ENCODE results near the gene KIFC3.
"Not testable (repeated sequence)": the region's sequence is repeated elsewhere in the genome, so short reads cannot be mapped to it uniquely, and the experiment has no call there.

Gene KIFC3

GRCh38 chr16:57752581-57753447 lies 49.5 kb downstream of the KIFC3 start:
- DNase-seq: no peak

GRCh38 chr16:57752203-57752580 lies 50.1 kb downstream of the KIFC3 start:
- DNase-seq: no peak

- DNase-seq: no peak
Measured at GRCh38 chr16:57751539-57752202, 50.6 kb downstream of the KIFC3 start.

- no peak for DNase-seq
Measured at GRCh38 chr16:57750796-57751538, 51.3 kb downstream of the KIFC3 start.

GRCh38 chr16:57749856-57750452 lies 52.3 kb downstream of the KIFC3 start:
- DNase-seq: no peak

DNA sequence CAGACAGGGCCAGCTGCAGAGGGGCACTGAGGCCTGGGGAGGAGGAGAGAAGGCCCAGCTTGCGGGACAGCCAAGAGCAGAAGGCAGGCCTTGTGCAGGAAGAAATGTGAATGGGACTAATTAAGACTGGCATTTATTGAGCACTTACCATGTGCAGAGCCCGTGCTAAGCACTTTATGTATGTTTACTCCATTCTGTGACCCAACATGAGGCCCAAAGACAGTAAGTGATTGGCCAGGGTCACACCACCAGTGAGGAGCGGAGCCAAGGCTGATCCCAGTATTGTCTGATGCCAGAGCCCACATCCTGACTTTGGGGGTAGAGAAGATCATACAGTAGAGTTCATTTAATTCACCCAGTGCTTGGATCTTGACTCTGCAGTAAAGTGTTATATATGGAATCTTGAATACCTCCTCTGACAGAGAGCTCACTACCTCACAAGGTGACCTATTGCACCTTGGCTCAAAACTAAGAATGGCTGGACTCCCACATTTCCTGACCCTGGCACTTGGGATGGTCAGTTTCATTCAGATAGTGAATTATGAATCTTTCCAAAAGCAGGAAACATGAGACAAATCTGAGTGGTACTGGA lies 53.1 kb downstream of the KIFC3 start:
- DNase-seq: no peak

DNA sequence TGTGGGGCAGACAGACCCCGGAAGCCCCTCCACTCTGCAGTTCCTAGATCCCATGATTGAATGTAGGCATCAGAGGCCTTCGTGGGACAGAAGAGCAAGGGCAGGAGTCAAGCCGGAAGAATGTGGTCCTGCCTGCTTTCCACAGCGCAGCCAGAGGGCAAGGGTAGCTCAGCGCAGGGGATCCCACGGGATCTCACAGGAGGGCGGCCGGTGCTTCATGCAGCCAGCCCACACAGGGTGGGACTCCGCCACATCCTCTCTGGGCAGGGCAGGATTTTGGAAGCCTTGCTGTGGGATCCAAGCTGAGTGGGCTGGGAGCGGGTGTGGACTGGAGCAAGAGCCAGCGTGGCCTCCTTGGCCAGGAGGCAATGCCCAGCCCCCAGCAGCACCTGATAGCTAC lies 53.7 kb downstream of the KIFC3 start:
- DNase-seq: no peak

GRCh38 chr16:57747996-57748395 lies 54.3 kb downstream of the KIFC3 start:
- DNase-seq: no peak

GRCh38 chr16:57747496-57747895 lies 54.8 kb downstream of the KIFC3 start:
- DNase-seq: no peak

- DNase-seq: no peak
Measured at GRCh38 chr16:57747091-57747490, 55.2 kb downstream of the KIFC3 start.

- DNase-seq: not testable (repeated sequence)
Measured at GRCh38 chr16:57746316-57746715, 56.0 kb downstream of the KIFC3 start.

GRCh38 chr16:57745768-57746167 lies 56.5 kb downstream of the KIFC3 start:
- DNase-seq: no peak

GRCh38 chr16:57744642-57744903 lies 57.7 kb downstream of the KIFC3 start:
- DNase-seq: no peak

- DNase-seq: no peak
Measured at GRCh38 chr16:57743886-57744641, 58.2 kb downstream of the KIFC3 start.

DNA sequence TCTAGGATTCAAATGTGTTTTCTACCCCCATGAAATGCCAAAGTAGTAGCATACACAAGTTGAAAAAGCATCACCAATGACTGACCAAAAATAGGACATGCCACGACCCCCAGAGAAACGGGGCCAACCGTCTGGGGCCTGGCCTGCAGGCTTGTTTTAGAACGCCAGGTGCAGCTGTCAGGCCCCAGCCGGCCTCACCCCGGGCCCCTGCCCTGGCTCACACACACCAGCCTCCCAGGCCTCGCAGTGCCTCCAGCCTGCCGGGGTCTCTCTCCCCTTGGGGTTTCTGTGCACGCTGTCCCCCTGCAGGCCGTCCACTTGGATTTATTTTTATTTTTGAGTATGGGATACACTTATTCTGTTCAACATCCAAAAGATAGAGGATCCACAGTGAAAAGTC lies 58.8 kb downstream of the KIFC3 start:
- DNase-seq: no peak

DNA sequence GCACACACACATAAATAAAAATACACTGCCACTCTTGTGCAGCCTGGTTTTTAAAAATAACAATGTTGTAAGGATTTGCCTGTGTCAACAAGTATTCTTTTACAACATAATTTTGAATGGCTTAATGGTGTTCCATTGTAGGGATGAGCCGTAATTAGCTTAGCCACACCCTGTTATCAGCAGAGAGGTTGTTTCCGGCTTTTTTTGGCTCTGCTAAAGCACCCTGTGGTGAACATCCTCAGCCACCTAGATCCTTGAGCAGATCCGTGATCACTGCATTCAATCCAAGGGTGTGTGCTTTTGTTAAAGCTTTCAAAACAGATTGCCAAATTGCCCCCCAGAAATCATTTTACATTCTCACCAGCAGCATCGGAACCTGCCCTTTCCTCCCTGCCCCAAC lies 59.7 kb downstream of the KIFC3 start:
- DNase-seq: no peak

DNA sequence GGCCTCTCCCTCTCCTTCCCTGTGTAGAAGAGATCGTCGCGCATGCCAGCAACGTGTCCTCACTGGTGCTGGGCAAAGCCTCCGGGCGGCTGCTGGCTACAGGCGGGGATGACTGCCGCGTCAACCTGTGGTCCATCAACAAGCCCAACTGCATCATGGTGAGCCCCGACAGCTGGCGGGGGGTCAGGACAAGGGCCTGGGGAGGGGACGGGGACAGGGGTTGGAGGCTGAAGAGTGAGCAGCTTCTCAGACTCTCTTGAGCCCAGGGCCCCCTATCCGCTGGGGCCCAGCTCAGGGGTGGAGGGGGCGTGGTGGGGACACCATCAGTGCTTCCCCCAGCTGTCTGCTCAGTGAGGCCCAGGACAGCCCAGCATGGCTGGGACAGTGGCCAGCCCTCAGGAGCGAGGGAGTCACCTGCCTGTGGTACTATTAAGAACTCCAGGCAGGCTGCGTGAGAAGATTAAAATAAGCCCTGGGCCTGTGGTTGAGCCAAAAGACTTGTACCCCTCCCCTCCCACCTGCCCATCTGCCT lies 60.6 kb downstream of the KIFC3 start:
- DNase-seq: no peak

DNA sequence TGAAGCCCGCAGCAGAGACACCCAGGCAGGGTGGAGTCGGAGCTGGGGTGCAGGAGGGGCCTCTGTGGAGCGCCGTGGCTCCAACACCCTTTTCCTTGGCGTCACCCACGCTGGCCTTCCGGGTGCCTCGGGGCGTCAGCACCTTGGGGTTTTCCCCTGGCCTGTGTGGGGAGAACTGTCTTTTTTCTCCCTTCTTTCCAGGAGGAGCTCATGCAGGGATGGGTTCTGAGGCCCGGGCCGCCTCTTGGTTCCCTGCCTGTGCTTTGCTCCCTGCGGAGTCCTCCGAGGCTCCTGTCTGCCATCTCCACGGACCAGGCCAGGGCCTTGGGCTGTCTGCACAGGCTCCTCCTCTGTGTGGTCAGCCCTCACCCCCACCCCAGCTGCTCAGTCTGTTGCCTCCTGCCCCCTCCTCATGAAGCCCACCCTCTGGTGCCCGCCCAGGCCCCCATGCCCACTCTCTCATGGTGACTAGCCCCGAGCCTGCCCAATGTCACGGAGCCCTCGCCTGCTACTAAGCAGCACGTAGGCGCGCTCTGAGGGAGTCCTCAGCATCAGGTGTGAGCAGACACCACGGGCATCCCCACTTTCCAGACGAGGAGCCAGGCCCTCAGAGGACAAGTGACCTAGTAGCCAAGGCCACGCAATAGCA lies 61.7 kb downstream of the KIFC3 start:
- no peak for DNase-seq

DNA sequence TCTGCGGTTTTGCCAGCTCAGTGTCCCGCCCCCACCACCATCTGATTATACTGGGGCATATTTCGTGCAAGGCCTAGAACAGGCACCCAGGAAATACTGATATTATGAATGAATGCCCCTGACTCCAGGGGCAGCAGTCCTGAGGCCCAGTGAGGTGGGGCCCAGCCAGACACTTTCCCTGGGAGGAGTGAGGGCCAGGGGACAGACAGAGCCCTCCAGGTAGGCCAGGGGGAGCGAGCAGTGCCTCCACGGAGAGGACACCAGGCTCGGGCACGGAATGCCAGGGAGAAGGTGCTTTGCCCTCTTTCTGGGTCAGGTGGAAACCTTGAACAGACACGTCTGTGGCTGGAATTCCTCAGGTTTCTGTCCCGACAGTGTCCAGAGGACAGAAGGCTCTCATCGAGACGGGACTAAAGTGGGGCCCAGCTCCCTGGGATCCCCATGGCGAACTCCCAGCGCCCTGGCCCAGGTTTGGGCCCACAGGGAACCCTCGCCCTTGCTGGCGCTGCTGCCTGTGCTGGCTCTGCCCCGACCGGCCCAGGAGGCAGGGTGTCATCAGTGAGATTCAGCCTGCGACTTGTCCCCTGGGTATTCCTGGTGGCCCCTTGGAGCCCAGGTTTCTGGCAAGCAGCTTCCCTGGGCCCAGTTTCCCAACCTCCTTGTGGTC lies 62.4 kb downstream of the KIFC3 start:
- DNase-seq: no peak

GRCh38 chr16:57738844-57739243 lies 63.4 kb downstream of the KIFC3 start:
- DNase-seq: no peak
